Gastroesophageal sphincter (tissue), 4 donors: ENCODE results near the gene RYR2. TPM values are rescaled to one million over a fixed set of nuclear protein-coding genes. Genes with fewer than 3 reads are reported as not detected.

ENCODE experiments used
- ATAC-seq: fragments of 150-250 bp; one replicate; pipeline ENCODE4 v1.9.1; 2016; ENCODE audit warnings: mild to moderate bottlenecking, moderate library complexity
- H3K27ac ChIP-seq, 4 donors: fragments of 200-600 bp; sonication (generic) in 3 of 4; 1 replicate in 3 of 4; 2 replicates in 1 of 4; pipeline ENCODE4 v1.5.1; 2016 to 2019
- H3K27me3 ChIP-seq: fragments of 200-600 bp; sonication (generic); one replicate; pipeline ENCODE4 v1.5.1; 2019
- H3K36me3 ChIP-seq, 2 donors: fragments of 200-600 bp; sonication (generic); one replicate each; pipeline ENCODE4 v1.5.1; 2019; ENCODE audit warnings: control low read depth in 1 of 2
- H3K4me1 ChIP-seq, 3 donors: fragments of 200-600 bp; sonication (generic); 1 replicate in 2 of 3; 2 replicates in 1 of 3; pipeline ENCODE4 v1.5.1; 2016 to 2019; ENCODE audit warnings: control low read depth in 2 of 3
- H3K4me3 ChIP-seq, 2 donors: fragments of 200-600 bp; sonication (generic); one replicate each; pipeline ENCODE4 v1.5.1; 2019; ENCODE audit warnings: mild to moderate bottlenecking in 1 of 2, moderate library complexity in 1 of 2
- H3K9me3 ChIP-seq, 3 donors: fragments of 200-600 bp; sonication (generic); one replicate each; pipeline ENCODE4 v1.5.1; 2017 to 2019; ENCODE audit warnings: control low read depth in 2 of 3
- CTCF ChIP-seq, 4 experiments: fragments of 200-600 bp in 2 of 4; fragments of 450-650 bp in 2 of 4; sonication (generic) in 1 of 4; IDR thresholded peaks; one replicate each; pipeline ENCODE4 v1.5.1; 2017 to 2019; ENCODE audit warnings: antibody characterized with exemption in 4 of 4, mild to moderate bottlenecking in 2 of 4, moderate library complexity in 2 of 4
- EP300 ChIP-seq: sonication (generic); formaldehyde crosslinking; IDR thresholded peaks from one replicate; pipeline ENCODE4 v1.6.1; 2017; ENCODE audit warnings: antibody characterized with exemption, mild to moderate bottlenecking
- POLR2A ChIP-seq, 2 donors: fragments of 450-650 bp; IDR thresholded peaks; one replicate each; pipeline ENCODE4 v1.6.1; 2017; ENCODE audit warnings: antibody characterized with exemption in 2 of 2, mild to moderate bottlenecking in 2 of 2, moderate library complexity in 1 of 2
- POLR2AphosphoS5 ChIP-seq: sonication (generic); formaldehyde crosslinking; IDR thresholded peaks from one replicate; pipeline ENCODE4 v1.6.1; 2017; ENCODE audit warnings: antibody characterized with exemption
- WGBS, 2 donors: methylation state at CpG; one replicate each; pipeline ENCODE4 v1.1.5; 2018; ENCODE audit warnings: low coverage in 1 of 2; 5-methylcytosine and 5-hydroxymethylcytosine counted together
- total RNA-seq, 4 donors: library from RNA; depleted of rRNA; stranded (reverse); fragments of >200 nt; gene quantifications; one replicate each; pipeline ENCODE4 v1.1.0, GENCODE V29; 2016

The RYR2 gene
- total RNA-seq, 4 donors from 2014 or later = 27.4 to 78.8 (median 42.7) TPM

- Histone ChIP-seq H3K4me1 (peaks cover 0 to 16% (median 0%) of the 10 kb centered on the region in 3 donors), H3K36me3 (no peaks in the 10 kb centered on the region), H3K4me3 (no peak overlapping the region), H3K9me3 (no peaks in the 10 kb centered on the region), H3K27me3 (no peaks in the 10 kb centered on the region), H3K27ac (peak overlapping the region in 3 of 4 donors; percentile 59 to 65 (median 62))
- ATAC-seq = no peak
- WGBS, 2 donors = 11% methylated on average over 3 of the region's 3 CpGs; no CpG with 5 or more reads in 1 of the 2 donors
- TF ChIP-seq POLR2AphosphoS5 (no peak), EP300 (no peak), CTCF (IDR thresholded peaks at IDR 0.05) (no peak), POLR2A (IDR thresholded peaks at IDR 0.05) (no peak)
Measured at GRCh38 chr1:236998546-236998945, 43.4 kb upstream of the RYR2 start.

DNA sequence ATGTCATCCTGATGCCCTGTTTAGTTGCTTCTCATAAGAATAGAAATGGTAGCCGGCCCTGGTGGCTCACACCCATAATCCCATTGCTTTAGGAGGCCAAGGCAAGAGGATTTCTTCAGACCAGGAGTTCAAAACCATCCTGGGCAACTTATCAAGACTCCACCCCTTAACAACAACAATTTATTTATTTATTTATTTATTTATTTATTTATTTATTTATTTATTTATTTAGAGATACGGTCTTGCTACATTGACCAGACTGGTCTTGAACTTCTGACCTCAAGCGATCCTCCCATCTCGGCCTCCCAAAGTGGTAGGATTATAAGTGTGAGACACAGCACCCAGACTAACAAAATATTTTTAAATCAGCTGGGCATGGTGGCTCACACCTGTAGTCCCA lies 41.8 kb upstream of the RYR2 start:
- H3K36me3 ChIP-seq = no peaks in the 10 kb centered on the region
- no peaks in the 10 kb centered on the region for H3K9me3 ChIP-seq
- WGBS, 2 donors = 97 to 100% methylated on average over 1 to 4 of the region's 4 CpGs
- H3K27ac ChIP-seq = no peak overlapping the region
- no peaks in the 10 kb centered on the region for H3K27me3 ChIP-seq
- ATAC-seq = no peak
- TF ChIP-seq EP300 (no peak), POLR2AphosphoS5 (no peak), CTCF (IDR thresholded peaks at IDR 0.05) (no peak)
- H3K4me3 ChIP-seq = no peak overlapping the region
- H3K4me1 ChIP-seq = peaks cover 0 to 16% (median 0%) of the 10 kb centered on the region in 3 donors

DNA sequence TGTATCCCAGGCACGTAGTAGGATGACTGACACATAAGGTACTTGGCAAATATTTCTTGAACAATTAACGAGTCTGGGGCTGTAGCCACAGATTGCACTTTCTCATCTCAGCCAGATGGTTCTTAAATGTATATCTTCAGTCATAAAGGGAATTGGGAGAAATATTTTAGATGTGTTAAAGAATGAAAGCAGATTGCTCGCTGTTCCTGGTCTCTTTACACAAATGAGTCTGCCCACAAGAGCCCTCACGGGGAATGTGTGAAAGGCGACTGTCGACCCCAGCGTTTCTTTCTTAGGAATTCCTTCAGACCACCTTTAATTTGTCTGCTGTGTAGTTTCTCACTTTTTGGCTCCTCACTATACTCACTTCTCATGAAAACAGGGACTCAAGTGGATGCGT lies 38.5 kb upstream of the RYR2 start:
- 62 to 81% methylated on average over 7 to 8 of the region's 8 CpGs for WGBS, 2 donors
- Histone ChIP-seq H3K4me1 (peaks cover 0 to 2% (median 0%) of the 10 kb centered on the region in 3 donors), H3K4me3 (no peak overlapping the region), H3K27ac (no peak overlapping the region), H3K27me3 (no peaks in the 10 kb centered on the region), H3K36me3 (no peaks in the 10 kb centered on the region), H3K9me3 (no peaks in the 10 kb centered on the region)
- no peak for TF ChIP-seq EP300
- no peak for TF ChIP-seq CTCF (IDR thresholded peaks at IDR 0.05)
- no peak for TF ChIP-seq POLR2AphosphoS5
- TF ChIP-seq POLR2A (IDR thresholded peaks at IDR 0.05) = no peak
- ATAC-seq = no peak

DNA sequence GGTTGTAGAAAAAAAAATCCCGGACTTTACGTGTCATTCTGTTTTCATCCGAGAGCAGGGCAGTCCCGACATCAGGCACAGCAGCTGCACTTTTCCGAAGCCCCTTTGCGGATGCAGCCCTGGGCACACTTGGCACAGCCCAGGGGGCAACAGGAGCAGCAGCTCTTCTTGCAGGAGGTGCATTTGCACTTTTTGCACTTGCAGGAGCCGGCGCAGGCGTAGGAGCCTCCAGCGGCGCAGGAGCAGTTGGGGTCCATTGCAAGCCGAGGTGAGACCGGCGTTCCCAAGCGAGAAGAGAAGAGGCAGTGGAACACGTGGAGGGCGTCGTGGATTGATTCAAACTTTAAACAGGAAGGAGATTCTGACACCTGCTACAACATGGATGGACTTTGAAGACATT lies 37.9 kb upstream of the RYR2 start, which contains the start of gene MT1HL1:
TSS of gene MT1HL1 (minus strand) at position 326 of the 400 bp plus-strand sequence. CDS start at position 257, 69 bp downstream.
- Histone ChIP-seq H3K36me3 (no peaks in the 10 kb centered on the region), H3K9me3 (no peaks in the 10 kb centered on the region), H3K4me3 (no peak within 1 kb of the TSS), H3K4me1 (no peaks in the 10 kb centered on the region), H3K27ac (no peak within 1 kb of the TSS), H3K27me3 (no peaks in the 10 kb centered on the region)
- WGBS, 2 donors = 88 to 100% methylated on average over 2 to 12 of the region's 18 CpGs
- TF ChIP-seq EP300 (no peak), CTCF (IDR thresholded peaks at IDR 0.05) (no peak), POLR2A (IDR thresholded peaks at IDR 0.05) (no peak), POLR2AphosphoS5 (no peak)
- ATAC-seq = no peak

- H3K27ac ChIP-seq = no peak overlapping the region
- no peak overlapping the region for H3K4me3 ChIP-seq
- TF ChIP-seq POLR2A (IDR thresholded peaks at IDR 0.05) (no peak), POLR2AphosphoS5 (no peak), EP300 (no peak), CTCF (IDR thresholded peaks at IDR 0.05) (no peak)
- no peak for ATAC-seq
- WGBS, 2 donors = 34 to 83% methylated on average over 3 to 4 of the region's 4 CpGs
- H3K27me3 ChIP-seq = no peaks in the 10 kb centered on the region
- H3K4me1 ChIP-seq = peaks cover 0 to 2% (median 0%) of the 10 kb centered on the region in 3 donors
- H3K9me3 ChIP-seq = no peaks in the 10 kb centered on the region
- H3K36me3 ChIP-seq = no peaks in the 10 kb centered on the region
Measured at GRCh38 chr1:237005674-237006073, 36.3 kb upstream of the RYR2 start.
